HEK293 (cell line): Measurements from ENCODE around the gene S100A10.
A peak's percentile ranks its signal among the peaks of the same experiment; 100 is the strongest.

ENCODE experiments used
- GLI2 ChIP-seq: fragments of 450-650 bp; formaldehyde crosslinking; IDR thresholded peaks from 2 replicates; pipeline ENCODE4; 2017; ENCODE audit warnings: missing biosample characterization, missing genetic modification characterization, low read depth, borderline replicate concordance
- GLIS1 ChIP-seq: fragments of 450-650 bp; formaldehyde crosslinking; IDR thresholded peaks from 2 replicates; pipeline ENCODE4 v1.5.1; 2016; ENCODE audit warnings: missing biosample characterization, missing genetic modification characterization
- GLIS2 ChIP-seq: fragments of 450-650 bp; formaldehyde crosslinking; IDR thresholded peaks from 2 replicates; pipeline ENCODE4 v1.5.1; 2016; ENCODE audit warnings: missing biosample characterization, missing genetic modification characterization
- HOXC10 ChIP-seq: sonication (generic); formaldehyde crosslinking; IDR thresholded peaks from 2 replicates; pipeline ENCODE4 v1.8.1; 2023; ENCODE audit warnings: mild to moderate bottlenecking, missing genetic modification reagents
- KLF16 ChIP-seq: fragments of 450-650 bp; formaldehyde crosslinking; IDR thresholded peaks from 2 replicates; pipeline ENCODE4 v1.5.1; 2017; ENCODE audit warnings: missing biosample characterization, missing genetic modification characterization
- KLF9 ChIP-seq: fragments of 450-650 bp; formaldehyde crosslinking; IDR thresholded peaks from 2 replicates; pipeline ENCODE4 v1.5.1; 2016; ENCODE audit warnings: missing biosample characterization, missing genetic modification characterization, low read depth
- SCRT2 ChIP-seq: fragments of 450-650 bp; formaldehyde crosslinking; IDR thresholded peaks from 2 replicates; pipeline ENCODE4 v1.5.1; 2016; ENCODE audit warnings: missing biosample characterization, missing genetic modification characterization
- WT1 ChIP-seq: fragments of 450-650 bp; formaldehyde crosslinking; IDR thresholded peaks from 2 replicates; pipeline ENCODE4 v1.5.1; 2016; ENCODE audit warnings: missing biosample characterization, missing genetic modification characterization
- ZBTB48 ChIP-seq: fragments of 450-650 bp; formaldehyde crosslinking; IDR thresholded peaks from 2 replicates; pipeline ENCODE4 v1.5.1; 2016; ENCODE audit warnings: missing biosample characterization, missing genetic modification characterization
- ZBTB8A ChIP-seq: fragments of 450-650 bp; formaldehyde crosslinking; IDR thresholded peaks from 2 replicates; pipeline ENCODE4 v1.5.1; 2016; ENCODE audit warnings: missing biosample characterization, missing genetic modification characterization
- ZFP37 ChIP-seq: fragments of 450-650 bp; formaldehyde crosslinking; IDR thresholded peaks from 2 replicates; pipeline ENCODE4 v1.5.1; 2016; ENCODE audit warnings: missing biosample characterization, missing genetic modification characterization
- ZNF114 ChIP-seq: fragments of 450-650 bp; formaldehyde crosslinking; IDR thresholded peaks from 2 replicates; pipeline ENCODE4 v1.5.0; 2017; ENCODE audit warnings: missing biosample characterization, missing genetic modification characterization
- ZNF121 ChIP-seq: fragments of 450-650 bp; formaldehyde crosslinking; IDR thresholded peaks from 2 replicates; pipeline ENCODE4 v1.5.1; 2016; ENCODE audit warnings: missing biosample characterization, missing genetic modification characterization
- ZNF157 ChIP-seq: fragments of 450-650 bp; formaldehyde crosslinking; IDR thresholded peaks from 2 replicates; pipeline ENCODE4 v1.5.1; 2016; ENCODE audit warnings: missing biosample characterization, missing genetic modification characterization
- ZNF16 ChIP-seq: fragments of 450-650 bp; formaldehyde crosslinking; IDR thresholded peaks from 2 replicates; pipeline ENCODE4 v1.5.1; 2016; ENCODE audit warnings: low read depth, missing biosample characterization, missing genetic modification characterization
- ZNF169 ChIP-seq: fragments of 450-650 bp; formaldehyde crosslinking; IDR thresholded peaks from 2 replicates; pipeline ENCODE4 v1.5.1; 2016; ENCODE audit warnings: missing biosample characterization, missing genetic modification characterization
- ZNF19 ChIP-seq: fragments of 450-650 bp; formaldehyde crosslinking; IDR thresholded peaks from 2 replicates; pipeline ENCODE4; 2016; ENCODE audit warnings: missing biosample characterization, missing genetic modification characterization, low read depth
- ZNF214 ChIP-seq: fragments of 450-650 bp; formaldehyde crosslinking; IDR thresholded peaks from 2 replicates; pipeline ENCODE4 v1.5.1; 2017; ENCODE audit warnings: missing biosample characterization, mild to moderate bottlenecking, missing genetic modification characterization, borderline replicate concordance
- ZNF223 ChIP-seq: fragments of 450-650 bp; formaldehyde crosslinking; IDR thresholded peaks from 2 replicates; pipeline ENCODE4 v1.5.1; 2016; ENCODE audit warnings: missing biosample characterization, missing genetic modification characterization
- ZNF239 ChIP-seq: fragments of 450-650 bp; formaldehyde crosslinking; IDR thresholded peaks from 2 replicates; pipeline ENCODE4 v1.5.1; 2016; ENCODE audit warnings: missing biosample characterization, missing genetic modification characterization
- ZNF274 ChIP-seq, 2 experiments: fragments of 200-500 bp in 1 of 2; fragments of 450-650 bp in 1 of 2; sonication (Bioruptor generic) in 1 of 2; formaldehyde crosslinking in 1 of 2; IDR thresholded peaks; 2 replicates each; pipeline versions ENCODE4 v1.5.1 to v1.6.1; 2014 to 2016; ENCODE audit warnings: borderline replicate concordance in 1 of 2, inconsistent platforms in 1 of 2, low read length in 1 of 2, missing biosample characterization in 1 of 2, missing genetic modification characterization in 1 of 2
- ZNF292 ChIP-seq: fragments of 450-650 bp; formaldehyde crosslinking; IDR thresholded peaks from 2 replicates; pipeline ENCODE4 v1.5.1; 2016; ENCODE audit warnings: low read depth, missing biosample characterization, missing genetic modification characterization, borderline replicate concordance
- ZNF335 ChIP-seq: fragments of 450-650 bp; formaldehyde crosslinking; conservative IDR thresholded peaks from 2 replicates; pipeline ENCODE4 v1.5.1; 2016; ENCODE audit warnings: missing biosample characterization, missing genetic modification characterization
- ZNF366 ChIP-seq: fragments of 450-650 bp; formaldehyde crosslinking; conservative IDR thresholded peaks from 2 replicates; pipeline ENCODE4 v1.5.1; 2016; ENCODE audit warnings: missing biosample characterization, missing genetic modification characterization
- ZNF473 ChIP-seq: fragments of 450-650 bp; formaldehyde crosslinking; IDR thresholded peaks from 2 replicates; pipeline ENCODE4 v1.5.1; 2017; ENCODE audit warnings: missing biosample characterization, missing genetic modification characterization
- ZNF501 ChIP-seq: fragments of 450-650 bp; formaldehyde crosslinking; IDR thresholded peaks from 2 replicates; pipeline ENCODE4 v1.5.1; 2016; ENCODE audit warnings: missing biosample characterization, missing genetic modification characterization
- ZNF514 ChIP-seq: fragments of 450-650 bp; formaldehyde crosslinking; IDR thresholded peaks from 2 replicates; pipeline ENCODE4 v1.5.1; 2016; ENCODE audit warnings: missing biosample characterization, missing genetic modification characterization
- ZNF530 ChIP-seq: fragments of 450-650 bp; formaldehyde crosslinking; IDR thresholded peaks from 2 replicates; pipeline ENCODE4 v1.5.1; 2016; ENCODE audit warnings: low read depth, missing biosample characterization, missing genetic modification characterization
- ZNF571 ChIP-seq: fragments of 450-650 bp; formaldehyde crosslinking; IDR thresholded peaks from 2 replicates; pipeline ENCODE4 v1.5.0; 2017; ENCODE audit warnings: missing biosample characterization, missing genetic modification characterization
- ZNF624 ChIP-seq: fragments of 450-650 bp; formaldehyde crosslinking; IDR thresholded peaks from 2 replicates; pipeline ENCODE4 v1.5.1; 2017; ENCODE audit warnings: missing biosample characterization, missing genetic modification characterization
- ZNF701 ChIP-seq: fragments of 450-650 bp; formaldehyde crosslinking; IDR thresholded peaks from 2 replicates; pipeline ENCODE4 v1.5.1; 2016; ENCODE audit warnings: missing biosample characterization, missing genetic modification characterization
- ZNF785 ChIP-seq: fragments of 450-650 bp; formaldehyde crosslinking; IDR thresholded peaks from 2 replicates; pipeline ENCODE4 v1.5.1; 2016; ENCODE audit warnings: missing biosample characterization, missing genetic modification characterization
- ZSCAN30 ChIP-seq: fragments of 450-650 bp; IDR thresholded peaks from 2 replicates; pipeline ENCODE4 v1.5.1; 2018; ENCODE audit warnings: missing biosample characterization, mild to moderate bottlenecking, missing genetic modification characterization, moderate library complexity
- TF ChIP-seq, protein P1 (sequence below): fragments of 450-650 bp; formaldehyde crosslinking; IDR thresholded peaks from 2 replicates; pipeline ENCODE4 v1.5.1; 2017; ENCODE audit warnings: missing biosample characterization, missing genetic modification characterization
- TF ChIP-seq, protein P2 (sequence below): fragments of 450-650 bp; formaldehyde crosslinking; IDR thresholded peaks from 2 replicates; pipeline ENCODE4; 2016; ENCODE audit warnings: missing biosample characterization, missing genetic modification characterization
- TF ChIP-seq, protein P3 (sequence below): fragments of 450-650 bp; formaldehyde crosslinking; IDR thresholded peaks from 2 replicates; pipeline ENCODE4 v1.5.1; 2016; ENCODE audit warnings: missing biosample characterization, missing genetic modification characterization

Gene S100A10

DNA sequence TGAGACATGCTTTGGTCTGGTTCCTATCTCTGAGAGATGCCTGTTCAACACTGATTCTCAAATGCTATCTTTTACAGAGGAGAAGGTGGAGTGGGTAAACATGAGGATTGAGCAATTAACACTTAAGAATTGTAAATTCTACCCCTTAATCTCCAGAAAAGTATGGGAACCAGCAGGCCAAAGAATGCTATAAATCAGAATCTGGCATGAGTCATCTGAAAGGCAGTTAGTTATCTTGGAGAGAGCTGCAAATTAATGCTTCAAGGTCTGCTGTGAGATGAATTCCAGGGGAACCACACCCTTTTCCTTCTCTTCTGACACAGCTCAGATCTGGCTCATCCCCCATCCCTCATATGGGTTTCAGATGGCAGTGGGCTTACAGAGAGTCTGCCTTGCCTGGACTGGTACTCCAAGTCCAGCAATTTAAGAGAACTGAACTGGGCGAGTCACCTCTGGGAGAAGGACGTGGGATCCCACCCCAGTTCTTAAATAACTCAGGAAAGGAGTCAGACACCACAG is 5.2 kb downstream of the S100A10 start (continued):
- TF ChIP-seq HOXC10 (CRISPR knock-in tag), result no peak
- peak; percentile 47 for TF ChIP-seq ZNF335
- TF ChIP-seq WT1, result peak; percentile 86
- peak; percentile 75 for TF ChIP-seq KLF16 (tag by site-specific recombination)
- TF ChIP-seq ZNF114 (tag by site-specific recombination), result no peak
- no peak for TF ChIP-seq GLIS2 (tag by site-specific recombination)
- TF ChIP-seq ZFP37 (tag by site-specific recombination), result no peak
- no peak for TF ChIP-seq ZNF571 (tag by site-specific recombination)
- TF ChIP-seq ZNF624 (tag by site-specific recombination), result no peak
- TF ChIP-seq ZNF157 (tag by site-specific recombination), result no peak
- TF ChIP-seq GLI2, result peak; percentile 87; the same call in 1 of the 2 replicates
- TF ChIP-seq KLF9 (tag by site-specific recombination), result peak; percentile 89
- no peak for TF ChIP-seq SCRT2 (tag by site-specific recombination)
- TF ChIP-seq ZNF701, result no peak
- TF ChIP-seq GLIS1, result peak; percentile 35; the same call in 1 of the 2 replicates
- TF ChIP-seq, protein P1, sequence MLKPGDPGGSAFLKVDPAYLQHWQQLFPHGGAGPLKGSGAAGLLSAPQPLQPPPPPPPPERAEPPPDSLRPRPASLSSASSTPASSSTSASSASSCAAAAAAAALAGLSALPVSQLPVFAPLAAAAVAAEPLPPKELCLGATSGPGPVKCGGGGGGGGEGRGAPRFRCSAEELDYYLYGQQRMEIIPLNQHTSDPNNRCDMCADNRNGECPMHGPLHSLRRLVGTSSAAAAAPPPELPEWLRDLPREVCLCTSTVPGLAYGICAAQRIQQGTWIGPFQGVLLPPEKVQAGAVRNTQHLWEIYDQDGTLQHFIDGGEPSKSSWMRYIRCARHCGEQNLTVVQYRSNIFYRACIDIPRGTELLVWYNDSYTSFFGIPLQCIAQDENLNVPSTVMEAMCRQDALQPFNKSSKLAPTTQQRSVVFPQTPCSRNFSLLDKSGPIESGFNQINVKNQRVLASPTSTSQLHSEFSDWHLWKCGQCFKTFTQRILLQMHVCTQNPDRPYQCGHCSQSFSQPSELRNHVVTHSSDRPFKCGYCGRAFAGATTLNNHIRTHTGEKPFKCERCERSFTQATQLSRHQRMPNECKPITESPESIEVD, result peak; percentile 99
- peak; percentile 49; the same call in 1 of the 2 replicates for TF ChIP-seq ZSCAN30 (tag by site-specific recombination)
- TF ChIP-seq ZNF239, result no peak
- TF ChIP-seq ZNF214 (tag by site-specific recombination), result no peak
- peak; percentile 32; the same call in 1 of the 2 replicates for TF ChIP-seq ZBTB8A (tag by site-specific recombination)
- no peak for TF ChIP-seq ZNF169
- TF ChIP-seq ZNF292 (tag by site-specific recombination), result no peak
- no peak for TF ChIP-seq ZNF785 (tag by site-specific recombination)
- no peak for TF ChIP-seq ZNF473
- no peak for TF ChIP-seq ZNF19
- TF ChIP-seq ZNF514 (tag by site-specific recombination), result no peak
- TF ChIP-seq ZBTB48 (tag by site-specific recombination), result 0 out of 2 replicates have a peak, but pooled peaks have one; percentile 33
- no peak for TF ChIP-seq ZNF16
- TF ChIP-seq, protein P2, sequence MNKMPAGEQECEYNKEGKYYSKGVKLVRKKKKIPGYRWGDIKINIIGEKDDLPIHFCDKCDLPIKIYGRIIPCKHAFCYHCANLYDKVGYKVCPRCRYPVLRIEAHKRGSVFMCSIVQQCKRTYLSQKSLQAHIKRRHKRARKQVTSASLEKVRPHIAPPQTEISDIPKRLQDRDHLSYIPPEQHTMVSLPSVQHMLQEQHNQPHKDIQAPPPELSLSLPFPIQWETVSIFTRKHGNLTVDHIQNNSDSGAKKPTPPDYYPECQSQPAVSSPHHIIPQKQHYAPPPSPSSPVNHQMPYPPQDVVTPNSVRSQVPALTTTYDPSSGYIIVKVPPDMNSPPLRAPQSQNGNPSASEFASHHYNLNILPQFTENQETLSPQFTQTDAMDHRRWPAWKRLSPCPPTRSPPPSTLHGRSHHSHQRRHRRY (tag by site-specific recombination), result no peak
- TF ChIP-seq, protein P3, sequence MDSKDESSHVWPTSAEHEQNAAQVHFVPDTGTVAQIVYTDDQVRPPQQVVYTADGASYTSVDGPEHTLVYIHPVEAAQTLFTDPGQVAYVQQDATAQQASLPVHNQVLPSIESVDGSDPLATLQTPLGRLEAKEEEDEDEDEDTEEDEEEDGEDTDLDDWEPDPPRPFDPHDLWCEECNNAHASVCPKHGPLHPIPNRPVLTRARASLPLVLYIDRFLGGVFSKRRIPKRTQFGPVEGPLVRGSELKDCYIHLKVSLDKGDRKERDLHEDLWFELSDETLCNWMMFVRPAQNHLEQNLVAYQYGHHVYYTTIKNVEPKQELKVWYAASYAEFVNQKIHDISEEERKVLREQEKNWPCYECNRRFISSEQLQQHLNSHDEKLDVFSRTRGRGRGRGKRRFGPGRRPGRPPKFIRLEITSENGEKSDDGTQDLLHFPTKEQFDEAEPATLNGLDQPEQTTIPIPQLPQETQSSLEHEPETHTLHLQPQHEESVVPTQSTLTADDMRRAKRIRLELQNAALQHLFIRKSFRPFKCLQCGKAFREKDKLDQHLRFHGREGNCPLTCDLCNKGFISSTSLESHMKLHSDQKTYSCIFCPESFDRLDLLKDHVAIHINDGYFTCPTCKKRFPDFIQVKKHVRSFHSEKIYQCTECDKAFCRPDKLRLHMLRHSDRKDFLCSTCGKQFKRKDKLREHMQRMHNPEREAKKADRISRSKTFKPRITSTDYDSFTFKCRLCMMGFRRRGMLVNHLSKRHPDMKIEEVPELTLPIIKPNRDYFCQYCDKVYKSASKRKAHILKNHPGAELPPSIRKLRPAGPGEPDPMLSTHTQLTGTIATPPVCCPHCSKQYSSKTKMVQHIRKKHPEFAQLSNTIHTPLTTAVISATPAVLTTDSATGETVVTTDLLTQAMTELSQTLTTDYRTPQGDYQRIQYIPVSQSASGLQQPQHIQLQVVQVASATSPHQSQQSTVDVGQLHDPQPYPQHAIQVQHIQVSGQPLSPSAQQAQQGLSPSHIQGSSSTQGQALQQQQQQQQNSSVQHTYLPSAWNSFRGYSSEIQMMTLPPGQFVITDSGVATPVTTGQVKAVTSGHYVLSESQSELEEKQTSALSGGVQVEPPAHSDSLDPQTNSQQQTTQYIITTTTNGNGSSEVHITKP, result peak; percentile 77
- TF ChIP-seq ZNF274 (IDR thresholded peaks at IDR 0.05; ENCODE audit: low read length), result no peak
- no peak for TF ChIP-seq ZNF274 (tag by site-specific recombination; IDR thresholded peaks at IDR 0.05; ENCODE audit: borderline replicate concordance)
- TF ChIP-seq ZNF121 (tag by site-specific recombination), result no peak
- peak; percentile 93 for TF ChIP-seq ZNF366 (tag by site-specific recombination)
- 0 out of 2 replicates have a peak, but pooled peaks have one; percentile 65 for TF ChIP-seq ZNF501 (tag by site-specific recombination)
- no peak for TF ChIP-seq ZNF223 (tag by site-specific recombination)
- TF ChIP-seq ZNF530, result no peak
